H1 (cell line): Measurements from ENCODE around the gene CBX4. TPM values are rescaled to one million over a fixed set of nuclear protein-coding genes. Genes with fewer than 3 reads are reported as not detected.

Experiments used
- BACH1 ChIP-seq: IDR thresholded peaks from 2 replicates; pipeline ENCODE4 v1.6.1; 2012; ENCODE audit warnings: low read length, improper control_type of control experiment
- CTCF ChIP-seq, 3 experiments: IDR thresholded peaks; 1 replicate in 2 of 3; 2 replicates in 1 of 3; pipeline versions ENCODE4 v1.5.1 to v1.6.1; 2011; ENCODE audit warnings: low read length in 3 of 3, mild to moderate bottlenecking in 3 of 3, inconsistent platforms in 2 of 3, low read depth in 1 of 3, moderate library complexity in 1 of 3; ENCODE audit not compliant: insufficient read depth in 1 of 3; ENCODE audit errors: control extremely low read depth in 1 of 3
- E2F6 ChIP-seq: IDR thresholded peaks from 2 replicates; pipeline ENCODE4 v1.6.1; 2012; ENCODE audit warnings: inconsistent platforms
- EGR1 ChIP-seq: IDR thresholded peaks from 2 replicates; pipeline ENCODE4 v1.6.1; 2011; ENCODE audit warnings: low read depth, low read length, borderline replicate concordance
- FOSL1 ChIP-seq: IDR thresholded peaks from 2 replicates; pipeline ENCODE4 v1.6.1; 2011; ENCODE audit warnings: mild to moderate bottlenecking, low read depth, low read length, moderate library complexity; ENCODE audit not compliant: insufficient read depth
- GABPA ChIP-seq: IDR thresholded peaks from 2 replicates; pipeline ENCODE4 v1.6.1; 2011; ENCODE audit warnings: mild to moderate bottlenecking, low read length, moderate library complexity, borderline replicate concordance; ENCODE audit not compliant: insufficient read depth
- HDAC2 ChIP-seq, 2 experiments: fragments of 300-600 bp in 1 of 2; sonication (generic) in 1 of 2; IDR thresholded peaks; 2 replicates each; pipeline ENCODE4 v1.6.1; 2011 to 2012; ENCODE audit warnings: low read depth in 2 of 2, low read length in 2 of 2, mild to moderate bottlenecking in 2 of 2, moderate library complexity in 2 of 2, borderline replicate concordance in 1 of 2, inconsistent platforms in 1 of 2
- JUN ChIP-seq: IDR thresholded peaks from 2 replicates; pipeline ENCODE4 v1.6.1; 2011; ENCODE audit warnings: low read depth, mild to moderate bottlenecking, improper control_type of control experiment, low read length
- MAFK ChIP-seq: IDR thresholded peaks from 2 replicates; pipeline ENCODE4 v1.6.1; 2012; ENCODE audit warnings: low read depth, mild to moderate bottlenecking, improper control_type of control experiment, low read length
- NRF1 ChIP-seq: IDR thresholded peaks from 2 replicates; pipeline ENCODE4 v1.6.1; 2011; ENCODE audit warnings: mild to moderate bottlenecking, low read depth, low read length, improper control_type of control experiment
- POU5F1 ChIP-seq: IDR thresholded peaks from 2 replicates; pipeline ENCODE4 v1.6.1; 2011; ENCODE audit warnings: low read depth, mild to moderate bottlenecking, low read length, moderate library complexity
- RBBP5 ChIP-seq: IDR thresholded peaks from 2 replicates; pipeline ENCODE4 v1.7.1; 2012; ENCODE audit warnings: low read depth, mild to moderate bottlenecking, inconsistent platforms, low read length, moderate library complexity, borderline replicate concordance
- SIX5 ChIP-seq: IDR thresholded peaks from 2 replicates; pipeline ENCODE4 v1.6.1; 2011; ENCODE audit warnings: mild to moderate bottlenecking, low read depth, low read length
- SP2 ChIP-seq: IDR thresholded peaks from 2 replicates; pipeline ENCODE4 v1.6.1; 2012; ENCODE audit warnings: mild to moderate bottlenecking, low read length, inconsistent platforms
- SP4 ChIP-seq: IDR thresholded peaks from 2 replicates; pipeline ENCODE4 v1.6.1; 2012; ENCODE audit warnings: low read length, inconsistent platforms
- TAF1 ChIP-seq: IDR thresholded peaks from 2 replicates; pipeline ENCODE4 v1.6.1; 2011; ENCODE audit warnings: mild to moderate bottlenecking, low read depth, low read length
- TBP ChIP-seq: IDR thresholded peaks from 2 replicates; pipeline ENCODE4 v1.6.1; 2011; ENCODE audit warnings: low read depth, low read length, improper control_type of control experiment
- TEAD4 ChIP-seq: IDR thresholded peaks from 2 replicates; pipeline ENCODE4 v1.6.1; 2012; ENCODE audit warnings: low read depth, low read length, inconsistent platforms, mixed read lengths
- ZNF274 ChIP-seq: IDR thresholded peaks from 2 replicates; pipeline ENCODE4 v1.7.0; 2012; ENCODE audit warnings: low read length, borderline replicate concordance; ENCODE audit errors: extremely low read depth
- polyA plus RNA-seq, 7 experiments: library from polyadenylated mRNA; depleted of rRNA in 3 of 7; stranded (reverse) in 5 of 7; unstranded in 2 of 7; fragments of >200 nt in 5 of 7; fragments of 200-250 nt in 2 of 7; gene quantifications; 1 replicate in 5 of 7; 2 replicates in 1 of 7; 4 replicates in 1 of 7; pipeline versions ENCODE4 v1.2.1 to v1.2.3, GENCODE V29; 2011 to 2013; ENCODE audit warnings: missing spikeins in 2 of 7, mixed read lengths in 2 of 7
- total RNA-seq: library from RNA; stranded (reverse); fragmentation: NEBNext Ultra II Directional; extraction: Animal tissue kit (Norgen Biotek cat#: 25700); gene quantifications from 2 replicates; pipeline ENCODE4 v1.2.1, GENCODE V29; 2021
- TF ChIP-seq, protein P1 (sequence below): IDR thresholded peaks from 2 replicates; pipeline ENCODE4 v1.6.1; 2011; ENCODE audit warnings: low read depth, mild to moderate bottlenecking, low read length; ENCODE audit not compliant: insufficient read depth

Gene CBX4
- total and polyA plus RNA-seq, 2 of the 8 experiments (the other 6 are each of a cell fraction or from before 2014, with no cell fraction given) = 1.8 to 4.0 TPM

- TF ChIP-seq CTCF (IDR thresholded peaks at IDR 0.05; ENCODE audit: control extremely low read depth in 1 of 3, insufficient read depth in 1 of 3, low read depth in 1 of 3, low read length in 3 of 3) (peak in 1 of 3 experiments; percentile 48; a peak in 2 of 4 replicates), SIX5 (no peak), SP4 (no peak), SP2 (no peak), MAFK (no peak), JUN (no peak), POU5F1 (no peak), EGR1 (peak; percentile 50; the same call in 1 of the 2 replicates), TEAD4 (no peak), GABPA (no peak), HDAC2 (IDR thresholded peaks at IDR 0.05; ENCODE audit: borderline replicate concordance in 1 of 2, low read depth in 2 of 2, low read length in 2 of 2) (0 out of 4 replicates have a peak, but pooled peaks of 1 of the 2 experiments have one; percentile 13), TBP (no peak), ZNF274 (no peak), TAF1 (no peak), E2F6 (no peak; the same call in 1 of the 2 replicates), NRF1 (peak; percentile 25; the same call in 1 of the 2 replicates), BACH1 (no peak; the same call in 1 of the 2 replicates), FOSL1 (no peak), RBBP5 (no peak)
- TF ChIP-seq, protein P1, sequence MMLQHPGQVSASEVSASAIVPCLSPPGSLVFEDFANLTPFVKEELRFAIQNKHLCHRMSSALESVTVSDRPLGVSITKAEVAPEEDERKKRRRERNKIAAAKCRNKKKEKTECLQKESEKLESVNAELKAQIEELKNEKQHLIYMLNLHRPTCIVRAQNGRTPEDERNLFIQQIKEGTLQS = no peak
These were observed 28.0 kb downstream of the CBX4 start (continued) for GRCh38 chr17:79811011-79811867.
